ENCODE data around the gene ADAT2.

GRCh38 chr6:143471822-143472221 lies 21.3 kb upstream of the ADAT2 start:
- TF ChIP-seq, protein P1, sequence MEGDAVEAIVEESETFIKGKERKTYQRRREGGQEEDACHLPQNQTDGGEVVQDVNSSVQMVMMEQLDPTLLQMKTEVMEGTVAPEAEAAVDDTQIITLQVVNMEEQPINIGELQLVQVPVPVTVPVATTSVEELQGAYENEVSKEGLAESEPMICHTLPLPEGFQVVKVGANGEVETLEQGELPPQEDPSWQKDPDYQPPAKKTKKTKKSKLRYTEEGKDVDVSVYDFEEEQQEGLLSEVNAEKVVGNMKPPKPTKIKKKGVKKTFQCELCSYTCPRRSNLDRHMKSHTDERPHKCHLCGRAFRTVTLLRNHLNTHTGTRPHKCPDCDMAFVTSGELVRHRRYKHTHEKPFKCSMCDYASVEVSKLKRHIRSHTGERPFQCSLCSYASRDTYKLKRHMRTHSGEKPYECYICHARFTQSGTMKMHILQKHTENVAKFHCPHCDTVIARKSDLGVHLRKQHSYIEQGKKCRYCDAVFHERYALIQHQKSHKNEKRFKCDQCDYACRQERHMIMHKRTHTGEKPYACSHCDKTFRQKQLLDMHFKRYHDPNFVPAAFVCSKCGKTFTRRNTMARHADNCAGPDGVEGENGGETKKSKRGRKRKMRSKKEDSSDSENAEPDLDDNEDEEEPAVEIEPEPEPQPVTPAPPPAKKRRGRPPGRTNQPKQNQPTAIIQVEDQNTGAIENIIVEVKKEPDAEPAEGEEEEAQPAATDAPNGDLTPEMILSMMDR (IDR thresholded peaks at IDR 0.05): no peak
- no peak for TF ChIP-seq EZH2 (IDR thresholded peaks at IDR 0.05; ENCODE audit: borderline replicate concordance, insufficient read depth, low read depth, low read length, poor library complexity, severe bottlenecking)

All from B cell (primary cell).